HepG2 (cell line): Measurements from ENCODE around the gene SLC2A11.

Experiments used
- BATF2 ChIP-seq: sonication (generic); formaldehyde crosslinking; IDR thresholded peaks from 2 replicates; pipeline ENCODE4 v1.8.0; 2022; ENCODE audit warnings: mild to moderate bottlenecking, missing genetic modification reagents, moderate library complexity
- CTCF ChIP-seq: sonication (generic); formaldehyde crosslinking; IDR thresholded peaks from 2 replicates; pipeline ENCODE4 v1.5.0; 2020; ENCODE audit warnings: mild to moderate bottlenecking, missing genetic modification reagents, moderate library complexity
- EZH2 ChIP-seq: conservative IDR thresholded peaks from 2 replicates; pipeline ENCODE4 v1.6.1; 2012; ENCODE audit warnings: mild to moderate bottlenecking, low read depth, low read length, moderate library complexity
- SMAD9 ChIP-seq: sonication (generic); formaldehyde crosslinking; IDR thresholded peaks from 2 replicates; pipeline ENCODE4 v1.5.1; 2020; ENCODE audit warnings: mild to moderate bottlenecking, missing genetic modification reagents
- YY1 ChIP-seq: IDR thresholded peaks from 2 replicates; pipeline ENCODE4 v1.6.1; 2011; ENCODE audit warnings: low read length, low read depth, moderate library complexity, mild to moderate bottlenecking; ENCODE audit not compliant: insufficient read depth, insufficient replicate concordance

- TF ChIP-seq CTCF (CRISPR knock-in tag) (no peak), EZH2 (no peak), YY1 (no peak), SMAD9 (CRISPR knock-in tag) (no peak), BATF2 (CRISPR knock-in tag) (no peak)
Observed at GRCh38 chr22:23835484-23836144, 22.1 kb upstream of the SLC2A11 start.
